Astrocyte (in vitro differentiated cells and primary cell): ENCODE measurements around the gene ZNF816. TPM values are rescaled to one million over a fixed set of nuclear protein-coding genes. Genes with fewer than 3 reads are reported as not detected.

ENCODE experiments used
- DNase-seq: peaks from one replicate; pipeline ENCODE4 v3.0.0-alpha.2; 2010; ENCODE audit warnings: low read depth
- FAIRE-seq: peaks from 2 replicates; lab custom pipeline; 2011; peaks lifted over from hg19 to GRCh38; lab: Jason Lieb, UNC
- H2AFZ ChIP-seq: 2 replicates; pipeline ENCODE4 v1.6.0; 2012; ENCODE audit warnings: low read depth, low read length, inconsistent platforms
- H3K27ac ChIP-seq: 2 replicates; pipeline ENCODE4 v1.5.1; 2011; ENCODE audit warnings: low read depth, low read length, inconsistent platforms
- H3K27me3 ChIP-seq: 2 replicates; pipeline ENCODE4 v1.6.0; 2011; ENCODE audit warnings: low read length, inconsistent platforms; ENCODE audit not compliant: insufficient read depth
- H3K36me3 ChIP-seq: 2 replicates; pipeline ENCODE4 v1.5.1; 2011; ENCODE audit warnings: low read length, inconsistent platforms; ENCODE audit not compliant: insufficient read depth
- H3K4me1 ChIP-seq: 2 replicates; pipeline ENCODE4 v1.5.1; 2011; ENCODE audit warnings: low read length, inconsistent platforms; ENCODE audit not compliant: insufficient read depth
- H3K4me2 ChIP-seq: 2 replicates; pipeline ENCODE4 v1.6.0; 2012; ENCODE audit warnings: low read length, inconsistent platforms
- H3K4me3 ChIP-seq: 2 replicates; pipeline ENCODE4 v1.5.1; 2011; ENCODE audit warnings: low read depth, mild to moderate bottlenecking, low read length, inconsistent platforms; ENCODE audit not compliant: insufficient read depth
- H3K79me2 ChIP-seq: 2 replicates; pipeline ENCODE4 v1.6.0; 2012; ENCODE audit warnings: mild to moderate bottlenecking, low read length, inconsistent platforms; ENCODE audit not compliant: insufficient read depth
- H3K9ac ChIP-seq: 2 replicates; pipeline ENCODE4 v1.6.0; 2012; ENCODE audit warnings: mild to moderate bottlenecking, low read length, inconsistent platforms
- H3K9me3 ChIP-seq: 2 replicates; pipeline ENCODE4 v1.5.1; 2012; ENCODE audit warnings: low read depth, mild to moderate bottlenecking, low read length, inconsistent platforms; ENCODE audit not compliant: insufficient read depth
- H4K20me1 ChIP-seq: 2 replicates; pipeline ENCODE4 v1.6.0; 2012; ENCODE audit warnings: low read length, inconsistent platforms; ENCODE audit not compliant: insufficient read depth
- H3K27ac Mint-ChIP-seq: one replicate; pipeline ENCODE4 v1.8.0; 2021; ENCODE audit warnings: mild to moderate bottlenecking, mixed read lengths; ENCODE audit not compliant: unreplicated experiment
- H3K27me3 Mint-ChIP-seq: one replicate; pipeline ENCODE4 v1.8.0; 2021; ENCODE audit warnings: low read depth, mixed read lengths; ENCODE audit not compliant: unreplicated experiment
- H3K36me3 Mint-ChIP-seq: one replicate; pipeline ENCODE4 v1.8.0; 2021; ENCODE audit warnings: low read depth, mixed read lengths; ENCODE audit not compliant: unreplicated experiment
- H3K4me1 Mint-ChIP-seq: one replicate; pipeline ENCODE4 v1.8.0; 2021; ENCODE audit warnings: low read depth, mixed read lengths; ENCODE audit not compliant: unreplicated experiment
- H3K4me3 Mint-ChIP-seq: one replicate; pipeline ENCODE4 v1.8.0; 2021; ENCODE audit warnings: mild to moderate bottlenecking, moderate library complexity, mixed read lengths; ENCODE audit not compliant: unreplicated experiment
- H3K9me3 Mint-ChIP-seq: one replicate; pipeline ENCODE4 v1.8.0; 2021; ENCODE audit warnings: mild to moderate bottlenecking, mixed read lengths; ENCODE audit not compliant: unreplicated experiment
- CTCF ChIP-seq: IDR thresholded peaks from 2 replicates; pipeline ENCODE4 v1.5.1; 2011; ENCODE audit warnings: low read depth, mild to moderate bottlenecking, inconsistent platforms, low read length, moderate library complexity; ENCODE audit not compliant: insufficient read depth
- EZH2 ChIP-seq: IDR thresholded peaks from 2 replicates; pipeline ENCODE4 v1.6.1; 2012; ENCODE audit warnings: mild to moderate bottlenecking, low read length, inconsistent platforms; ENCODE audit not compliant: insufficient read depth
- total RNA-seq: library from RNA; stranded (reverse); gene quantifications from 2 replicates; pipeline ENCODE4 v1.2.1, GENCODE V29; 2021

ZNF816 gene
- total RNA-seq, 1 donor from 2014 or later = 12.2 TPM

GRCh38 chr19:52956917-52957316, 5.8 kb downstream of the ZNF816 start:
- Histone ChIP-seq H3K9me3 (peaks cover 35% of the 10 kb centered on the region), H3K9ac (no peak overlapping the region), H3K4me2 (no peak overlapping the region), H3K4me1 (no peaks in the 10 kb centered on the region), H3K36me3 (peaks cover 18% of the 10 kb centered on the region), H3K27me3 (no peaks in the 10 kb centered on the region), H3K79me2 (peaks cover 17% of the 10 kb centered on the region), H2AFZ (no peak overlapping the region), H4K20me1 (no peaks in the 10 kb centered on the region), H3K27ac (no peak overlapping the region), H3K4me3 (no peak overlapping the region)
- no peak overlapping the region for H3K4me3 Mint-ChIP-seq
- FAIRE-seq = no peak
- H3K27ac Mint-ChIP-seq = no peak overlapping the region
- TF ChIP-seq EZH2 (no peak), CTCF (no peak)
- DNase-seq = no peak
- H3K36me3 Mint-ChIP-seq = peaks cover 68% of the 10 kb centered on the region
- H3K4me1 Mint-ChIP-seq = peaks cover 7% of the 10 kb centered on the region
- H3K9me3 Mint-ChIP-seq = peaks cover 32% of the 10 kb centered on the region
- H3K27me3 Mint-ChIP-seq = no peaks in the 10 kb centered on the region

DNA sequence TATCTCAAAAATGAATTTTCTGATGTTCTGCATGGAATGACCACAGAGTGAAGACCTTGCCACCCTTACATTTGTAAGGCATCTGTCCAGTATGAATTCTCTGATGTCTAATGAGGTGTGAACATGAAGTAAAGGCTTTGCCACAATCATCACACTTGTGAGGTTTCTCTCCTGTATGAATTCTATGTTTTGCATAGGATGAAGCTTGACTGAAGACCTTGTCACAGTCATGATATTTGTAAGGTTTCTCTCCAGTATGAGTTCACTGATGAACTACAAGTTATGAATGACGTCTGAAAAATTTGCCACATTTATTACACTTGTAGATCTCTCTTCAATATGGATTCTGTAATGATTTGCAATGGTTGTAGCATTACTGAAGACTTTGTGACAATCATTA, 13.3 kb downstream of the ZNF816 start:
- H2AFZ ChIP-seq = no peak overlapping the region
- no peaks in the 10 kb centered on the region for H3K27me3 Mint-ChIP-seq
- no peaks in the 10 kb centered on the region for H4K20me1 ChIP-seq
- no peaks in the 10 kb centered on the region for H3K79me2 ChIP-seq
- H3K9me3 ChIP-seq = peaks cover 53% of the 10 kb centered on the region
- H3K4me3 Mint-ChIP-seq = no peak overlapping the region
- H3K9ac ChIP-seq = no peak overlapping the region
- DNase-seq (no peak), FAIRE-seq (no peak)
- peaks cover 63% of the 10 kb centered on the region for H3K9me3 Mint-ChIP-seq
- no peaks in the 10 kb centered on the region for H3K4me1 Mint-ChIP-seq
- no peaks in the 10 kb centered on the region for H3K4me1 ChIP-seq
- peaks cover 30% of the 10 kb centered on the region for H3K36me3 ChIP-seq
- no peak overlapping the region for H3K27ac ChIP-seq
- no peaks in the 10 kb centered on the region for H3K27me3 ChIP-seq
- no peak overlapping the region for H3K4me2 ChIP-seq
- TF ChIP-seq CTCF (no peak), EZH2 (no peak)
- H3K27ac Mint-ChIP-seq = no peak overlapping the region
- no peak overlapping the region for H3K4me3 ChIP-seq
- H3K36me3 Mint-ChIP-seq = peaks cover 52% of the 10 kb centered on the region

DNA sequence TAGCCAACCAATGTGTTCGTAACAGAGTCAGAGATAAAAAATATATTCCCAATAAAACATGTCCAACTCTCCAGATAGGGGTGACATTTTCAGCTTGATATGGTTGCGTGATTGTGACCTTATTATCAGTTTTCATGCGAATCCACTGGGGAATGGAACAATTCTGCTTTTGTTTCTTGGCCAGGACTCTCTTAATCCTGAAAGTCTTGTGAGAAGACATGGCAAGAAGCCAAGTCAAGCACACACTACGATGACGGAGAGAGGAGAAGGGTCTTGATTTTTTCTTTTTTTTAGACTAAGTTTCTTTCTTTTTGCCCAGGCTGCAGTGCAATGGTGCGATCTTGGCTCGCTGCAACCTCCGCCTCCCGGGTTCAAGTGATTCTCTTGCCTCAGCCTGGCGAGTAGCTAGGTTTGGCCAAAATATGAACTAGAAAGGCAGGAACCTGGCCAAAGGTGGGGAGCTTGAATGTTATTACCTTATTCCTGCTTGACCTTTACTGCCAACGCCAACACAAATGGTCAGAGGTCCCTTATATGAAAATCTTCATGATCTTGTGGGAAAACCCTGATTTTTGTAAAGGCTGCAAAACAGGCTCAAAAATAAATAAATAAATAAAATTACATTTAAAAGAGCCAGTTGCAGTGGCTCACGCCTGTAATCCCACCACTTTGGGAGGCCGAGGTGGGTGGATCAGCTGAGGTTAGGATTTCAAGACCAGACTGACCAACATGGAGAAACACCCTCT, 14.5 kb downstream of the ZNF816 start:
- peaks cover 2% of the 10 kb centered on the region for H3K4me1 Mint-ChIP-seq

More for the DNA sequence above, 14.5 kb downstream of the ZNF816 start:
- Histone ChIP-seq H2AFZ (no peak overlapping the region), H3K36me3 (peaks cover 24% of the 10 kb centered on the region), H3K9ac (no peak overlapping the region), H3K4me2 (no peak overlapping the region), H3K79me2 (no peaks in the 10 kb centered on the region), H3K9me3 (peaks cover 47% of the 10 kb centered on the region), H3K4me1 (no peaks in the 10 kb centered on the region), H3K27me3 (no peaks in the 10 kb centered on the region), H4K20me1 (no peaks in the 10 kb centered on the region), H3K4me3 (no peak overlapping the region), H3K27ac (no peak overlapping the region)
- Mint-ChIP-seq H3K36me3 (peaks cover 48% of the 10 kb centered on the region), H3K4me3 (no peak overlapping the region), H3K27ac (no peak overlapping the region), H3K9me3 (peaks cover 61% of the 10 kb centered on the region), H3K27me3 (no peaks in the 10 kb centered on the region)
- no peak for DNase-seq
- FAIRE-seq = no peak
- no peak for TF ChIP-seq CTCF
- no peak for TF ChIP-seq EZH2
